DOHH2 (cell line): Measurements from ENCODE around the gene CEACAM5.

Experiments
- H3F3A ChIP-seq: fragments of 200-600 bp; sonication (generic), shearing (Covaris generic); 2 replicates; pipeline ENCODE4 v1.6.0; 2016; ENCODE audit warnings: antibody characterized with exemption, mild to moderate bottlenecking; ENCODE audit not compliant: control insufficient read depth, insufficient read depth
- H3K27ac ChIP-seq: fragments of 200-600 bp; sonication (generic); 2 replicates; pipeline ENCODE4 v1.5.1; 2014; ENCODE audit warnings: low read depth, mild to moderate bottlenecking, low read length, moderate library complexity
- H3K27me3 ChIP-seq: fragments of 200-600 bp; sonication (generic); 2 replicates; pipeline ENCODE4 v1.6.1; 2014; ENCODE audit warnings: mild to moderate bottlenecking, low read length, mixed read lengths; ENCODE audit not compliant: control insufficient read depth
- H3K36me3 ChIP-seq: fragments of 200-600 bp; sonication (generic); 2 replicates; pipeline ENCODE4 v1.6.1; 2014; ENCODE audit warnings: mild to moderate bottlenecking, low read length, moderate library complexity, mixed read lengths; ENCODE audit not compliant: control insufficient read depth
- H3K4me1 ChIP-seq: fragments of 200-600 bp; sonication (generic); 2 replicates; pipeline ENCODE4 v1.6.1; 2014; ENCODE audit warnings: mild to moderate bottlenecking, low read length, mixed read lengths; ENCODE audit not compliant: control insufficient read depth
- H3K4me2 ChIP-seq: fragments of 200-600 bp; sonication (generic); 2 replicates; pipeline ENCODE4 v1.6.0; 2014; ENCODE audit warnings: mild to moderate bottlenecking, low read length, moderate library complexity
- H3K4me3 ChIP-seq: fragments of 200-600 bp; sonication (generic); 2 replicates; pipeline ENCODE4 v1.5.1; 2014; ENCODE audit warnings: mild to moderate bottlenecking, low read length, mixed read lengths
- H3K79me2 ChIP-seq: fragments of 200-600 bp; sonication (generic); 2 replicates; pipeline ENCODE4 v1.6.1; 2014; ENCODE audit warnings: mild to moderate bottlenecking, low read length, mixed read lengths; ENCODE audit not compliant: control insufficient read depth
- H3K9me2 ChIP-seq: fragments of 200-600 bp; sonication (generic); replicated peaks from 2 replicates; pipeline ENCODE4 v1.6.1; 2014; ENCODE audit warnings: mild to moderate bottlenecking, low read length, mixed read lengths; ENCODE audit not compliant: control insufficient read depth
- H3K9me3 ChIP-seq: fragments of 200-600 bp; sonication (generic); 2 replicates; pipeline ENCODE4 v1.6.1; 2014; ENCODE audit warnings: antibody characterized with exemption, low read length, mixed read lengths; ENCODE audit not compliant: control insufficient read depth, insufficient read depth
- H4K20me1 ChIP-seq: fragments of 200-600 bp; sonication (generic); 2 replicates; pipeline ENCODE4 v1.6.0; 2014; ENCODE audit warnings: low read depth, mild to moderate bottlenecking, antibody characterized with exemption, low read length, moderate library complexity; ENCODE audit not compliant: control insufficient read depth, insufficient read depth
- EZH2phosphoT487 ChIP-seq: fragments of 200-600 bp; sonication (generic); IDR thresholded peaks from 2 replicates; pipeline ENCODE4 v1.6.1; 2017; ENCODE audit warnings: borderline replicate concordance, mild to moderate bottlenecking, antibody characterized with exemption, low read length, moderate library complexity, mixed read lengths
- TF ChIP-seq, protein P1 (sequence below): fragments of 200-600 bp; sonication (generic); IDR thresholded peaks from one replicate; pipeline ENCODE4 v1.5.1; 2014; ENCODE audit warnings: antibody characterized with exemption, mild to moderate bottlenecking, low read depth, low read length; ENCODE audit not compliant: poor library complexity, severe bottlenecking

The CEACAM5 gene

GRCh38 chr19:41670755-41671154 is 37.7 kb upstream of the CEACAM5 start:
- Histone ChIP-seq H3K27me3 (peaks cover 12% of the 10 kb centered on the region), H3K4me3 (no peak overlapping the region), H3K79me2 (no peaks in the 10 kb centered on the region), H3K36me3 (no peaks in the 10 kb centered on the region), H3K9me3 (peaks cover 14% of the 10 kb centered on the region), H4K20me1 (no peaks in the 10 kb centered on the region), H3K9me2 (no peaks in the 10 kb centered on the region), H3F3A (no peaks in the 10 kb centered on the region), H3K27ac (no peak overlapping the region), H3K4me2 (no peak overlapping the region), H3K4me1 (peaks cover 15% of the 10 kb centered on the region)
- TF ChIP-seq EZH2phosphoT487 = no peak
- TF ChIP-seq, protein P1, sequence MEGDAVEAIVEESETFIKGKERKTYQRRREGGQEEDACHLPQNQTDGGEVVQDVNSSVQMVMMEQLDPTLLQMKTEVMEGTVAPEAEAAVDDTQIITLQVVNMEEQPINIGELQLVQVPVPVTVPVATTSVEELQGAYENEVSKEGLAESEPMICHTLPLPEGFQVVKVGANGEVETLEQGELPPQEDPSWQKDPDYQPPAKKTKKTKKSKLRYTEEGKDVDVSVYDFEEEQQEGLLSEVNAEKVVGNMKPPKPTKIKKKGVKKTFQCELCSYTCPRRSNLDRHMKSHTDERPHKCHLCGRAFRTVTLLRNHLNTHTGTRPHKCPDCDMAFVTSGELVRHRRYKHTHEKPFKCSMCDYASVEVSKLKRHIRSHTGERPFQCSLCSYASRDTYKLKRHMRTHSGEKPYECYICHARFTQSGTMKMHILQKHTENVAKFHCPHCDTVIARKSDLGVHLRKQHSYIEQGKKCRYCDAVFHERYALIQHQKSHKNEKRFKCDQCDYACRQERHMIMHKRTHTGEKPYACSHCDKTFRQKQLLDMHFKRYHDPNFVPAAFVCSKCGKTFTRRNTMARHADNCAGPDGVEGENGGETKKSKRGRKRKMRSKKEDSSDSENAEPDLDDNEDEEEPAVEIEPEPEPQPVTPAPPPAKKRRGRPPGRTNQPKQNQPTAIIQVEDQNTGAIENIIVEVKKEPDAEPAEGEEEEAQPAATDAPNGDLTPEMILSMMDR = no peak

DNA sequence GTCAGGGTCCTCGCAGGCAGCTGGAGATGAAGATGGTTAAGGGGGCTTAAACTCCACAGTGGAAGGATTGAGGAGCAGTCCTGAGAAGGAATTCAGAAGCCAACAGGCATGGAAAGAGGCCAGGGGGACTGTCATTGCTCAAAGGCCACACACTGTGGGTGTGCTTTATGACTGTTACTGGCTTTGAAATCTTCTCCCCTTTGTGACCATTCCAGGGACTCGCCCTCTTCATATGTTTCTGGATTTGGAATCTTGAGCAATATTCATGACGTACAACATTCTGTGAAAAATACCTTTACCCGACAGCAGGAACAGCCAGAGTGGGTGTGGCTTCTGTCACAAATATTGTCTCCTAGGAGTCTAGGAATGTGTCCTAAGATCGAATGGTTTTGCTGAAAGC is 36.9 kb upstream of the CEACAM5 start:
- H3K27ac ChIP-seq = no peak overlapping the region
- no peaks in the 10 kb centered on the region for H3K36me3 ChIP-seq
- H3K4me1 ChIP-seq = peaks cover 15% of the 10 kb centered on the region
- no peaks in the 10 kb centered on the region for H3K9me2 ChIP-seq
- H3K79me2 ChIP-seq = no peaks in the 10 kb centered on the region
- no peak overlapping the region for H3K4me3 ChIP-seq
- H4K20me1 ChIP-seq = no peaks in the 10 kb centered on the region
- H3K27me3 ChIP-seq = peaks cover 7% of the 10 kb centered on the region; the same call in 1 of the 2 replicates
- H3K9me3 ChIP-seq = peaks cover 8% of the 10 kb centered on the region
- TF ChIP-seq, protein P1 = no peak
- H3F3A ChIP-seq = no peaks in the 10 kb centered on the region
- H3K4me2 ChIP-seq = no peak overlapping the region

GRCh38 chr19:41682437-41682836 is 26.0 kb upstream of the CEACAM5 start:
- H3K9me3 ChIP-seq = no peaks in the 10 kb centered on the region
- TF ChIP-seq, protein P1 = no peak
- no peak for TF ChIP-seq EZH2phosphoT487

GRCh38 chr19:41687419-41687818 is 21.0 kb upstream of the CEACAM5 start:
- H3K4me2 ChIP-seq = no peak overlapping the region
- H3K27ac ChIP-seq = no peak overlapping the region
- H3K9me3 ChIP-seq = no peaks in the 10 kb centered on the region
- no peak for TF ChIP-seq EZH2phosphoT487
- TF ChIP-seq, protein P1 = no peak
- no peak overlapping the region for H3K4me3 ChIP-seq
- peaks cover 3% of the 10 kb centered on the region; the same call in 1 of the 2 replicates for H3K27me3 ChIP-seq
- no peaks in the 10 kb centered on the region; the same call in 1 of the 2 replicates for H4K20me1 ChIP-seq
- no peaks in the 10 kb centered on the region for H3K36me3 ChIP-seq
- no peaks in the 10 kb centered on the region for H3K9me2 ChIP-seq
- H3F3A ChIP-seq = no peaks in the 10 kb centered on the region
- H3K79me2 ChIP-seq = no peaks in the 10 kb centered on the region
- H3K4me1 ChIP-seq = no peaks in the 10 kb centered on the region

More at GRCh38 chr19:41682437-41682836, 26.0 kb upstream of the CEACAM5 start:
- H3K4me1 ChIP-seq = no peaks in the 10 kb centered on the region
- no peaks in the 10 kb centered on the region for H4K20me1 ChIP-seq
- no peak overlapping the region for H3K27ac ChIP-seq
- no peak overlapping the region for H3K4me3 ChIP-seq
- H3K79me2 ChIP-seq = no peaks in the 10 kb centered on the region
- no peak overlapping the region for H3K4me2 ChIP-seq
- peaks cover 4% of the 10 kb centered on the region for H3K27me3 ChIP-seq
- no peaks in the 10 kb centered on the region for H3K36me3 ChIP-seq
- H3K9me2 ChIP-seq = no peaks in the 10 kb centered on the region
- no peaks in the 10 kb centered on the region for H3F3A ChIP-seq
